ENCODE measurements around the gene CRTAC1.

CRTAC1 gene, protein sequence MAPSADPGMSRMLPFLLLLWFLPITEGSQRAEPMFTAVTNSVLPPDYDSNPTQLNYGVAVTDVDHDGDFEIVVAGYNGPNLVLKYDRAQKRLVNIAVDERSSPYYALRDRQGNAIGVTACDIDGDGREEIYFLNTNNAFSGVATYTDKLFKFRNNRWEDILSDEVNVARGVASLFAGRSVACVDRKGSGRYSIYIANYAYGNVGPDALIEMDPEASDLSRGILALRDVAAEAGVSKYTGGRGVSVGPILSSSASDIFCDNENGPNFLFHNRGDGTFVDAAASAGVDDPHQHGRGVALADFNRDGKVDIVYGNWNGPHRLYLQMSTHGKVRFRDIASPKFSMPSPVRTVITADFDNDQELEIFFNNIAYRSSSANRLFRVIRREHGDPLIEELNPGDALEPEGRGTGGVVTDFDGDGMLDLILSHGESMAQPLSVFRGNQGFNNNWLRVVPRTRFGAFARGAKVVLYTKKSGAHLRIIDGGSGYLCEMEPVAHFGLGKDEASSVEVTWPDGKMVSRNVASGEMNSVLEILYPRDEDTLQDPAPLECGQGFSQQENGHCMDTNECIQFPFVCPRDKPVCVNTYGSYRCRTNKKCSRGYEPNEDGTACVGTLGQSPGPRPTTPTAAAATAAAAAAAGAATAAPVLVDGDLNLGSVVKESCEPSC

DNA sequence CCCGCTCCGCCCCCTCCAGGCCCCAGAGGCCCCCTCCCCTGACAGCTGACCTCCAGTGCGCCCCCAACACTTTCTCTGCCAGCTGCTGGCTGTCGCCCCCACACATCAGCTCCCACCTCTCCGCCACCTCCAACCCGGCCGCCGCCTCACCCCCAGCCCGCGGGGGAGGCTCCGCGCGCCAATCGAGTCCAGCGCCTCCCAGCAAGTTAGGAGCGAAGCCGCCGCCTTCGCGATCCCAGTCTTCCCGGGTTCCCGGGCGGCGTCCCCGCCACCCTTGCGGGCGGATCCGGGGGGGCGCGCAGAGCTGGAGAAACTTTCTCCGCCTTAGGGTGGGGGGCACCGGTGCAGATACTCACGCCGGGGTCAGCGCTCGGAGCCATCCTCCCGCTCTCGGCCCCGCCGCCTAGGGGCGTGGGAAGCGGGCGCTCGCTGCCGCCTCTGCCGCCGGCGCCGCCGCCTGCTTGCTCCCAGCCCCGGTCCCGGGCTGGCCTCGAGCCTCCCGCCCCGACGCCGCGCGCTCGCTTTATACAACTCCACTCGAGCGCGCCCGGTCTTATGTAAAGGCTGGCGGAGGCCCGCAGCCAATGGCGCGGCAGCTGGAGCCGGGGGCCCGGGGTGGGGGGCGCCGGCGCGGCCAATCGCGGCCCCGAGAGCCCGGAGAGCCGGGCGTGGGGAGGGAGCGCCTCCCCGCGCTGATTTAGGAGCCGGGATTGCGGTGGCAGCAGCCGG lies at the start of gene CRTAC1:
Gene CRTAC1, minus strand, starts transcription at position 529 of the 729 bp plus-strand sequence. Its CDS starts 149 bp downstream, at position 380.
- no peak within 1 kb of the TSS for H3K27ac Mint-ChIP-seq
- peaks cover 8% of the 10 kb centered on the region for H3K4me1 Mint-ChIP-seq
- DNase-seq, result no peak
- H3K4me3 Mint-ChIP-seq, result no peak within 1 kb of the TSS
- no peaks in the 10 kb centered on the region for H3K36me3 Mint-ChIP-seq
- CTCF ChIA-PET, result interaction anchor here (7.8 kb wide), 1 partner anchor 11 kb away, joined by 49 read pairs; no protein-coding TSS in a partner anchor
- no peaks in the 10 kb centered on the region for H3K9me3 Mint-ChIP-seq
- H3K27me3 Mint-ChIP-seq, result peaks cover 90% of the 10 kb centered on the region

DNA sequence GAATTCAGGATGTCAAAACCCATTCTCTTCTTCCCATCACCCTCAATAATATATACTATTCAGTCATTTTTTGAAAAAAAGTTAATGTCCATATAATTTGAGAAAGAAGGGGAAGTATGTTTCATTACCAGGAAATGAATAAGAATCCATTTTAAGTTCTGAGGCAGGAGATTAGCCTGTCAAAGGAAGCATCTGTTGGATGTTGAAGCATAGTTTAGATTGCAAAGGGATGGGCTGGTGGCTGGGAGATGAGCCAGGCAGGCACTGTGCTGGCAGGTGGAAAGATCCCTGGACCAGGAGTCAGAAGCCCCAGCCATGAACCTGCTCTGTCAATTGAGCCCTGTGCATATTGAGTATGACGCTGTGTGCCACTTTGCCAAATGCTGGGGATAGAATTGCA lies 48.4 kb upstream of the CRTAC1 start:
- H3K9me3 Mint-ChIP-seq, result no peaks in the 10 kb centered on the region
- no peaks in the 10 kb centered on the region for H3K36me3 Mint-ChIP-seq
- H3K27me3 Mint-ChIP-seq, result peaks cover 18% of the 10 kb centered on the region
- no peaks in the 10 kb centered on the region for H3K4me1 Mint-ChIP-seq
- CTCF ChIA-PET, result no interaction called here
- no peak overlapping the region for H3K4me3 Mint-ChIP-seq
- H3K27ac Mint-ChIP-seq, result no peak overlapping the region
- no peak for DNase-seq

DNA sequence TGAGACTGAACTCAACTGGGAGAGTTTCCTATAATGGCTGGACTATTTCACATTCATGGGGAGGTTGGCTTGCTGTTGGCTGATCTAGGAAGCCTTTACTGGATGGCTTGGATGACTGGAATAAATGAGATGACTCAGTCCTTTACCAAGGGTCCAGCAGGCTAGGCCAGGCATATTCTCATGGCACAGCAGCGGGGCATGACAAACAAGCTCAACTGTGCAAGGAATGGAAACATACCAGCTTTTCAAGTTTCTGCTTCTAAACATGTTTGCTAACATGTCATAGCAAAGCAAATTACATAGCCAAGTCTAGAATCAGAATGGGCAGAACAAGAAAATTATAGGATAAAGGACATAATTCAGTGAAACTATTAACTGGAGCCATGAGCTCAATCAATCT lies 46.8 kb upstream of the CRTAC1 start:
- DNase-seq, result no peak
- no peaks in the 10 kb centered on the region for H3K4me1 Mint-ChIP-seq
- H3K36me3 Mint-ChIP-seq, result no peaks in the 10 kb centered on the region
- peaks cover 13% of the 10 kb centered on the region for H3K27me3 Mint-ChIP-seq
- CTCF ChIA-PET, result interaction anchor here (0.6 kb wide), 1 partner anchor 845 kb away, joined by 3 read pairs; no protein-coding TSS in a partner anchor
- H3K9me3 Mint-ChIP-seq, result no peaks in the 10 kb centered on the region
- H3K27ac Mint-ChIP-seq, result no peak overlapping the region
- no peak overlapping the region for H3K4me3 Mint-ChIP-seq

DNA sequence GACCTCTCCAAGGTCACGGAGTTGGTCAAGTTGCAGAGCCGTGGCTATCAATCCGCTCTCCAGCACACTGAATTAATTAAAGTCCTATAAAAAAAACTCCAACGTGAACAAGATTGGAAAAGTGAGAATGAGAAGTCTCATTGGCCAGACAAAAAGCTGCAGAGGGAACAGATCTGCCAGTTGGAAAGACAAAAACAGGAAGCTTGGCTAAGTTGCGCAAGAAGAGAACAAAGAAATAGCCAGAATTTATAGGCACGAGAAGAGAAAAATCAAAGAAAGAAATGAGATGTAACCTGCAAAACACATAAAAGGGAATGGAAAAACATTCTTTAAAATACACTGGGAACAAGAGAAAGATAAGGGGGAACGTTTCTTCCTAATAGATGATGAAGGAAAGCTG lies 45.7 kb upstream of the CRTAC1 start:
- H3K36me3 Mint-ChIP-seq, result no peaks in the 10 kb centered on the region
- DNase-seq, result no peak
- H3K4me3 Mint-ChIP-seq, result no peak overlapping the region
- no peaks in the 10 kb centered on the region for H3K9me3 Mint-ChIP-seq
- CTCF ChIA-PET, result no interaction called here
- H3K27ac Mint-ChIP-seq, result no peak overlapping the region
- no peaks in the 10 kb centered on the region for H3K4me1 Mint-ChIP-seq
- peaks cover 13% of the 10 kb centered on the region for H3K27me3 Mint-ChIP-seq

DNA sequence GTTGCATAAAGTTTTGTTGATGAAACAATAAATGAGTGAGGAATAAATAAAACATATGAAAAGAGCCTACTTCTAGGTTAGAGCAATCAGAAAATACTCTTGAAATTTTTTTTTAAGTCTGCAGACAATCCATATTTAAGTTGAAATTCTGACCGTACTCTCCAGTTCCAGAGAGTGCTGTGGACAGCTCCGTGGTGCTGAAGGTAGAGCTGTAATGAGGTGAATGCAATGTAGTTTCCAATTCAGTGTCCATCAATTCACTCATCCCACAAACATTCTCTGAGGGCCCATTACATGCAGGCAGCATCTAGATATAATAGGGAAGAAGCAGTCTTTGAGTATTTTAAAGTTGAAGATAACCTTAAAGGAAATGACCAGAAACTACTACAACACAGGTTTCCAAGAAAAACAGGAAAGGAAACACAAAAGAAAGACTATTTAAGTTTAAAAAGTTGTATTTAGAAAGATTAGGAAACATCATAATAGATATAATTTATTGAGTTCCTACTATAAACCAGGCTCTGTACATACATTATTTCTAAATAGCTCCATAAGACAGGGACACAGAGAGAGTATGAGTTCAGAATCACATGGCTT lies 44.0 kb upstream of the CRTAC1 start:
- Mint-ChIP-seq H3K4me3 (no peak overlapping the region), H3K9me3 (no peaks in the 10 kb centered on the region), H3K27me3 (peaks cover 16% of the 10 kb centered on the region), H3K27ac (no peak overlapping the region), H3K4me1 (no peaks in the 10 kb centered on the region), H3K36me3 (no peaks in the 10 kb centered on the region)
- peak; percentile 39 for DNase-seq
- CTCF ChIA-PET, result no interaction called here

DNA sequence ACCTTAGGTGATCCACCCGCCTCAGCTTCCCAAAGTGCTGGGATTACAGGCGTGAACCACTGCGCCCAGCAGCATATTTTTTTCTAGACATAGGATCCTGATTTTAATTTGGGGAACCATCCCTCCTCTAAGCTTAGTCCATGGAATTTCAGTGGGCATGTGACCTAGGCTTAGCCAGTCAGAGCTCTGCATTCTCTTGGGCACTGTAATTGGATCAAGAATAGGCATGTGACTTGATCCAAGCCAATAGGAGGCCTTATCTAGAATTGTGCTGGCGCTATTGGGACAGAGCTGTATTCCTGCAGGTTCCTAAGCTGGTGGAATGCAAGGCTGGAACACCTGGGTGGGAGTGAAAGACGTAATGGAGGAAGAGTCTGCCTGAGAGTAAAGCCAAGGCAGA lies 36.7 kb upstream of the CRTAC1 start:
- no peaks in the 10 kb centered on the region for H3K9me3 Mint-ChIP-seq
- no peak overlapping the region for H3K27ac Mint-ChIP-seq
- peaks cover 20% of the 10 kb centered on the region for H3K27me3 Mint-ChIP-seq
- DNase-seq, result no peak
- CTCF ChIA-PET, result no interaction called here
- H3K36me3 Mint-ChIP-seq, result no peaks in the 10 kb centered on the region
- no peak overlapping the region for H3K4me3 Mint-ChIP-seq
- H3K4me1 Mint-ChIP-seq, result no peaks in the 10 kb centered on the region

DNA sequence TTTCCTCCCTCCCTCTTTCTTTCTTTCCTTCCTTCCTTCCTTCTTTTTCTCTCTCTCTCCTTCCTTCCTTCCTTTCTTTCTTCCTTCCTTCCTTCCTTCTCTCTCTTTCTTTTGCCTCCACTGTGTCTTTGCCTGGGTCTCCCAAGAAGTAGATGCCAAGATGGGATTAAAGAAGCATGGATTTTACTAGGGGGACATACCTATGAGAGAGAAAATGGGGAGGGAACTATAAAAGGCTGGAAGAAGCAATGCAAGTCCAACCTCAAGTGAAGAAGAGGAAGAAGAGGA lies 33.3 kb upstream of the CRTAC1 start:
- H3K27me3 Mint-ChIP-seq, result peaks cover 19% of the 10 kb centered on the region
- H3K4me3 Mint-ChIP-seq, result no peak overlapping the region
- no peak for DNase-seq
- H3K27ac Mint-ChIP-seq, result no peak overlapping the region
- CTCF ChIA-PET, result no interaction called here
- no peaks in the 10 kb centered on the region for H3K9me3 Mint-ChIP-seq
- no peaks in the 10 kb centered on the region for H3K4me1 Mint-ChIP-seq
- no peaks in the 10 kb centered on the region for H3K36me3 Mint-ChIP-seq

DNA sequence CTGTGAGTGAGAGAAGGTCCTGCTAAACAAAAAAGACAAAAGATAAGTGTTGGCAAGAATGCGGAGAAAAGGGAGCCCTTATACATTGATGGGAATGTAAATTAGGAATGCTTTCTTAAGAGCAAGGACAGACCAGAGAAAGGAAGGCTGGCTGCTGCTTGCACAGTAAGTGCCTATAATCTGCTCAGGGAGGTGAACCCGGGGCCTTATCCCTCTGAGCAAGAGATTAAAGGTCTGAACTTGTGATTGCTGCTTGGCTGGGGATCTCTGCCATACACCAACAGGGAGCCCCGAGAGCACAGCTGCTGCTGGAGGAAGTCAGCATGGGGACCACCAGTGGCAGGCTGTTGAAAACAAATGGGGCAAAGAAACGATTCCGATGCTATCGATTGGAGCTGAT lies 32.0 kb upstream of the CRTAC1 start:
- no peak overlapping the region for H3K4me3 Mint-ChIP-seq
- no peak for DNase-seq
- peaks cover 19% of the 10 kb centered on the region for H3K27me3 Mint-ChIP-seq
- no peak overlapping the region for H3K27ac Mint-ChIP-seq
- no peaks in the 10 kb centered on the region for H3K4me1 Mint-ChIP-seq
- CTCF ChIA-PET, result no interaction called here
- no peaks in the 10 kb centered on the region for H3K9me3 Mint-ChIP-seq
- H3K36me3 Mint-ChIP-seq, result no peaks in the 10 kb centered on the region

DNA sequence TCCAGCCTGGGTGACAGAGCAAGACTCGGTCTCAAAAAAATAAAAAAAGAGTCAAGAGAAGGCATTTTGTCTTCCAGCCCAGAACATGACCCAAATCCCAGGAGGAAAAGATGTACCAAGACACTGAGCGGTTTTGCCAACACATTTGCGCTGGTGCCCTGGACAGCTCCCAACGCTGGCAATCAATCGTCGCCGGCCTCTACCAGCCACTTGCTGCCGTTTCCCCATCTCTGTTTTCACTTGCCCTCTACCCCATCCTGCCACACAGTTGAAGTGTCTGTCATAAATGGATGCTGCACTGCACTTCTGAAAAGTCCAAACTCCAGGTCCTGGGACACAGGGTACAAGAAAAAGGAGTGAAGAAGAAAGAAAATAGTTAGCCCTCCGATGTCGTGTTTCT lies 29.7 kb upstream of the CRTAC1 start:
- DNase-seq, result no peak
- no peaks in the 10 kb centered on the region for H3K36me3 Mint-ChIP-seq
- peaks cover 16% of the 10 kb centered on the region for H3K27me3 Mint-ChIP-seq
- H3K27ac Mint-ChIP-seq, result no peak overlapping the region
- no peaks in the 10 kb centered on the region for H3K9me3 Mint-ChIP-seq
- CTCF ChIA-PET, result no interaction called here
- H3K4me3 Mint-ChIP-seq, result no peak overlapping the region
- no peaks in the 10 kb centered on the region for H3K4me1 Mint-ChIP-seq

DNA sequence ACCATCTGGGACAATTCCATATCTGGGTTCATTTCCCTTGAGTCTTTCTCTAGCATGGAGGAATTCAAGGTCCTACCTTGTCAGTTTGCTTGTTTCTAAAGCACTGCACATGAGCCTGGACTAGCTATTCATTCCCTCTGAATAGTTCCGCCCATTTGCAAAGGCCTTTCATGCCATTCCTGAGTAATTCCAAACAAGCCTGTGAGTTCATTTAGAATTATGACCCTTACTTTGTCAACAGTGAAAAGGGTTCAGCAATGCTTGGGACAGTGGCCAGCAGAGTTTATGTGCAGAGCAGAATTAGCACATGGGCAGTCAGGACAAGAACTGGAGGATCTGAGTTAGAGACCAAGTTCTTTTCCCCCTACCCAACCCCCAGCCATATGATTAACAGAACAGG lies 27.9 kb upstream of the CRTAC1 start:
- CTCF ChIA-PET, result interaction anchor here (1.4 kb wide), 2 partner anchors 13 to 17 kb away, joined by 4 to 5 read pairs; no protein-coding TSS in a partner anchor
- peaks cover 13% of the 10 kb centered on the region for H3K27me3 Mint-ChIP-seq
- no peaks in the 10 kb centered on the region for H3K4me1 Mint-ChIP-seq

DNA sequence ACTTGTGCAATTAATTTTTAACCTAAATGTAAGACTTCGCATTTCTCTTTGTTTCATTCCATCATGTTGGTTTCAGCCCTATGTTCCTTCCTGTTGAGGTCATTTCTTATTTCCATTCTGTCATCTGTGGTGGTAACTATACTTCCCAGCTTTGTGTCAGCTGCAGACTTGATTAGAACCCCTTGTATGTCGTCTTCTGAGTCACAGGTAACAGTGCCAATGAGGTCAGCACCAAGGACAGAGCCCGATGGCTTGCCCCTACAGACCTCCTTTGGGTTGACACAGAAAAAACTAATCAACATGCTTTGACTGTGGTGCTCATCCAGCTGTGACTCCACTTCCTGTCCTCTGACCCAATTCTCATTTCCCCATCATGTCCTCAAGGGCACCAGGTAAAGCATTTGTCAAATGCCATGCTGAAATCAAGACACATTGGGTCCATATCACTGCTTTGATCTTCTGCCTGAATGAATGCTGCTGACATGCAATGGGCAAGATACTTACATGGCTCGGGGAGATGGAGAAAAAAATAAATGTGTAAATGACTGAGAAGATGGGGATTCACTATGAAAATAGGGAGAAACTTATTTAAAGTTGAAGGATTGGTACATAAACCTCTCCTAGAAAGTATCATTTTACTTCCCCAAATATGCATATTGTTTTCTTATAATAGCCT lies 25.6 kb upstream of the CRTAC1 start:
- CTCF ChIA-PET, result interaction anchor here (0.6 kb wide), 1 partner anchor 15 kb away, joined by 3 read pairs; no protein-coding TSS in a partner anchor
- DNase-seq, result peak; percentile 54
- Mint-ChIP-seq H3K27ac (no peak overlapping the region), H3K27me3 (peaks cover 24% of the 10 kb centered on the region), H3K9me3 (no peaks in the 10 kb centered on the region), H3K36me3 (no peaks in the 10 kb centered on the region), H3K4me1 (no peaks in the 10 kb centered on the region), H3K4me3 (no peak overlapping the region)

More for the DNA sequence above, 27.9 kb upstream of the CRTAC1 start:
- no peak overlapping the region for H3K27ac Mint-ChIP-seq
- no peak overlapping the region for H3K4me3 Mint-ChIP-seq
- no peak for DNase-seq
- H3K9me3 Mint-ChIP-seq, result no peaks in the 10 kb centered on the region
- H3K36me3 Mint-ChIP-seq, result no peaks in the 10 kb centered on the region

DNA sequence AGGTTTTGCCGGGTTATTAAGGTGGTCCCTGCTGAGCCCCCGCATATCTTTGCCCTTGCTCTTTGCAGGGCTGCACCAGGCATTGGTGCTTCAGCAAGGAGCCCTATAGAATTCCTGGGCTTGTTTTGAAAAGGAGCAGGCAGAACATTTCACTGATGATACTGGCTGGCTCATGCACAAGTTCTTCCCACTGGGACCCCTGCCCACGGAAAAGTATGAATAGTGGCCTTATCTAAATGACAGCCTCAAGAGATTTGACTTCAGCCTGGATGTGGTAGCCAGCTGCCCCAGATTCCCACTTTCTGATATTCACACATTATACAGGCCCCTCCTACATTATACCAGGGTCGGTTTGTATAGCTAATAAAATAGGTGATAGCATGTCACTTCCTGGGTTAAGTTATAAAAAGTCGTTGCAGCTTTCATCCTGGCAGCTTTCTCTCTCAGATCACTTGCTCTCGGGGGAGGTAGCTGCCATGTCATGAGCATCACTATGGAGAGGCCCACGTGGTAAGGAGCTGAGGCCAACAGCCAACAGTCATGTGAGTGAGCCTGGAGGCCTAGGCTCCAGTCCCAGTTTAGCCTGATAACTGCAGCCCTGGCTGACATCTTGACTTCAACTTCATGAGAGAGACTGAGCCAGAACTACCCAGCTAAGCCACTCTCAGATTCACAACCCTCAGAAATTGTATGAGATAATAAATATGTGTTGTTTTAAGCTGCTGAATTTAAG lies 16.8 kb upstream of the CRTAC1 start:
- CTCF ChIA-PET, result interaction anchor here (0.6 to 2.2 kb wide), 3 partner anchors 98 to 246 kb away, joined by 3 to 8 read pairs (median 3); no protein-coding TSS in a partner anchor

DNA sequence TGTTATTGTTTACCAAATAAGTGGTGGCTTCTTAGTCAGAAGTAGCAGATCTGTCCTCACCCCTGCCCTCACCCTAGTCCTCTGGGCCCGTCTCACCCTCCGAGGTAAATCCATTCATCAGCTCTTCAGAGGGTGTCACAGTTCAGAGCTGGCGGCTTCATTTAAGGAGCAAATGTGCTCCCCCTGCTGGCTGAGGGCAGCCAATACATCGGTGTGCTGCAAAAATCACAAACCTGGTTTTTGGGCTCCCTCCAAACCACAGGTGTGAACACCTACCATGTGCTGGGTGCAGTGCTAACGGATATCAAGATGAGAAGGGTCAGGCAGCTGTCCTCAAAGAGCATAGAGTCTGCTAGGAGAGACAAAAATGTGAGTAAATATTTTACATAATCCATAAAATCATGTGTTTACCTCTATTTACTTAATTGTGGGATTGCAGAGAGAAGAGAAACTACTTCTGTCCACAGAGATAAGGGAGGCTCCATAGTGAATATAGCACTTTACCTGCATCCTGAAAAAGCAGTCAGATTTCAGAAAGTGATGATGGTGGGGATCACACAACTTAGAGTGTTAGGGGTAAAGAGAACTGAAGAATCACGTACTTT lies 15.5 kb upstream of the CRTAC1 start:
- CTCF ChIA-PET, result interaction anchor here (0.7 to 7.4 kb wide), 12 partner anchors 11 to 250 kb away, joined by 3 to 140 read pairs (median 3); no protein-coding TSS in a partner anchor
- H3K27me3 Mint-ChIP-seq, result peaks cover 41% of the 10 kb centered on the region
- no peak overlapping the region for H3K27ac Mint-ChIP-seq

More for the DNA sequence above, 16.8 kb upstream of the CRTAC1 start:
- no peaks in the 10 kb centered on the region for H3K9me3 Mint-ChIP-seq
- H3K4me3 Mint-ChIP-seq, result no peak overlapping the region
- H3K27me3 Mint-ChIP-seq, result peaks cover 44% of the 10 kb centered on the region
- H3K36me3 Mint-ChIP-seq, result no peaks in the 10 kb centered on the region
- H3K4me1 Mint-ChIP-seq, result no peaks in the 10 kb centered on the region
- H3K27ac Mint-ChIP-seq, result no peak overlapping the region
- no peak for DNase-seq

More for the DNA sequence above, 15.5 kb upstream of the CRTAC1 start:
- DNase-seq, result peak; percentile 71
- Mint-ChIP-seq H3K4me1 (no peaks in the 10 kb centered on the region), H3K36me3 (no peaks in the 10 kb centered on the region), H3K4me3 (no peak overlapping the region), H3K9me3 (no peaks in the 10 kb centered on the region)
